Kidney epithelial cell (primary cell): ENCODE results near the gene SHE. TPM values are rescaled to one million over a fixed set of nuclear protein-coding genes. Genes with fewer than 3 reads are reported as not detected.
A peak's percentile ranks its signal among the peaks of the same experiment; 100 is the strongest.

Source experiments
- DNase-seq: peaks from one replicate; pipeline ENCODE4 v3.0.0-alpha.2; 2010; ENCODE audit warnings: low read depth
- H3K27me3 ChIP-seq: 2 replicates; pipeline ENCODE4 v1.6.0; 2011; ENCODE audit warnings: low read length; ENCODE audit not compliant: control insufficient read depth, insufficient read depth
- H3K36me3 ChIP-seq: 2 replicates; pipeline ENCODE4 v1.5.1; 2011; ENCODE audit warnings: low read length; ENCODE audit not compliant: control insufficient read depth, insufficient read depth
- H3K4me3 ChIP-seq: 2 replicates; pipeline ENCODE4 v1.5.1; 2011; ENCODE audit warnings: low read depth, mild to moderate bottlenecking, control low read depth, low read length
- CTCF ChIP-seq: IDR thresholded peaks from 2 replicates; pipeline ENCODE4 v1.5.1; 2011; ENCODE audit warnings: mild to moderate bottlenecking, moderate library complexity, low read length, control low read depth, inconsistent platforms; ENCODE audit not compliant: insufficient read depth, poor library complexity, severe bottlenecking
- total RNA-seq: library from RNA; depleted of rRNA; stranded (reverse); fragments of >200 nt; gene quantifications from 2 replicates; pipeline ENCODE4 v1.2.3, GENCODE V29; 2015

SHE gene
- total RNA-seq, 1 donor from 2014 or later = under 0.01 TPM

DNA sequence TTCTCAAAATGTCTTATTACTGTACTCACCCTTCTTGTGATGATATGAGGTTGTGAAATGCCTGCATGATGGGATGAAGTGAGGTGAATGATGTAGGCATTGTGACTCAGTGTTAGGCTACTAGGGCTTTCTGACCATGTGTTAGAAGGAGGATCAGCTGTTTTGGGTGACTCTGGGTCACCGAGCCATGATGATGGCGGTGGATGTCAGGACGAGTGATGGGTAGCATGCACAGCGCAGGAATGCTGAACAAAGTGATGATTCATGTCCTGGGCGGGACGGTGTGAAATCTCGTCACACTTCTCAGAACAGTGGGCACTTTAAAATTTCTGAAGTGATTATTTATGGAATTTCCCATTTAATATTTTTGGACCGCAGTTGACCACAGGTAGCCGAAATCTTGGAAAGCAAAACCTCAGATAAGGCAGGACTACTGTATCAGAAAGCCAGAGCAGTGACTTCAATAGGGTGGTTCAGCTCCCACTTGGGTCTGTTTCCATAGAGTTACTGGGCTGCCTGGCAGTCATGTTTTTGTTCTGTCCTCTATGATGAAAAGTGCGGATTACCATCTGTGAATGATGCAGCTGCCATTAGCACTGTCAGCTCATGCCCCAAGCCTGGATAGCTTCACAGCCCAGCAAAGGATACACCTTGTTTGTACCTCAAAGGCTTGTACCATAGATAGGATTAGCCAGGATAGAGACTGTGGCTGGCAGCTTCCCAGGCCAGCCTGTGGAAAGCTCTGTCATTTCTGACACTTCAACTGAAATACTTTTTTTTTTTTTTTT, 70.4 kb downstream of the SHE start:
- TF ChIP-seq CTCF = no peak
- no peaks in the 10 kb centered on the region for H3K36me3 ChIP-seq
- peak; percentile 95 for DNase-seq

GRCh38 chr1:154430903-154431302, 71.3 kb downstream of the SHE start:
- no peak for DNase-seq
- TF ChIP-seq CTCF = no peak
- Histone ChIP-seq H3K36me3 (no peaks in the 10 kb centered on the region), H3K4me3 (no peak overlapping the region), H3K27me3 (no peaks in the 10 kb centered on the region)

More for the DNA sequence above, 70.4 kb downstream of the SHE start:
- no peak overlapping the region for H3K4me3 ChIP-seq
- no peaks in the 10 kb centered on the region for H3K27me3 ChIP-seq

DNA sequence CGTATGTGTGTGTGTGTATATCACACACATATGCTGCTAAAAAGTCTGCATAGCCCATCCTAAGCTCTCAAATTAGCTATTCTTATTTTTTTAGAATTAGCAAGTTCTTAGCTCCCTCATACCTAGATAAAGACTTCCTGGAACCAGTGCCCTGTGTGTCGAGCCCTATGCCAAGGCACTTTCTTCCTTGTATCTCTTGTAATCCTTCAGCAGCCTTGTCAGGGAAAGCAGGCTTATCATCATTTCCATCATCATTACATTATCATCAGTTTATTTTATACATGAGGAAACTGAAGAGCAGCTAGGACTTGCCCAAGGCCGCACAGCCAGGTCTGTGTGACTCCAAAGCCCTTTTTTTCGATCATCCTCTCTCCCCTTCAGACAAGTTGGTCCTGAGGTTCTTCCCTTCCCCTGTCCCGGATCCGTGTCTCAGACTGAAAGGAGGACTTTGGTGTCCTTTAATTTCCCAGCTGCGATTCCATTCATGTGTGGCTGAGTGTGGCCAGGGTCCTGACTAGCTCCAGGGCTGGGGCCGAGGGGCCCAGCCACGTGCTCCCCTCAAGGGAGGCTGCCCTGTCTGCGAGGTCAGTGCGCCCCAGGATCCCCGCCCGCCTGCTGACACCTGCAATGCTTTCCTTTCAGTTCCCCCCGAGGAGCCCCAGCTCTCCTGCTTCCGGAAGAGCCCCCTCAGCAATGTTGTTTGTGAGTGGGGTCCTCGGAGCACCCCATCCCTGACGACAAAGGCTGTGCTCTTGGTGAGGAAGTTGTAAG, 72.2 kb downstream of the SHE start:
- DNase-seq = no peak
- TF ChIP-seq CTCF = no peak
- Histone ChIP-seq H3K4me3 (no peak overlapping the region), H3K36me3 (no peaks in the 10 kb centered on the region), H3K27me3 (no peaks in the 10 kb centered on the region)

Other genes starting within 250 kb of the SHE start
- gene HAX1, start 229.8 kb downstream of the SHE start, total RNA-seq = 106 and 117 TPM in 2 replicates
- gene AQP10, start 181.3 kb downstream of the SHE start, total RNA-seq = not detected in 2 replicates
- 30.9 and 45.2 TPM in 2 replicates for gene ATP8B2, start 176.9 kb downstream of the SHE start, total RNA-seq
- gene IL6R, start 97.1 kb downstream of the SHE start, total RNA-seq = 9.6 and 11.7 TPM in 2 replicates
- not detected in 2 replicates for gene TDRD10, start 193 bp downstream of the SHE start, total RNA-seq
- gene UBE2Q1, start 56.2 kb upstream of the SHE start, total RNA-seq = 42.7 and 46.5 TPM in 2 replicates
- gene CHRNB2, start 65.4 kb upstream of the SHE start, total RNA-seq = 2.5 and 3.1 TPM in 2 replicates
- 121 and 149 TPM in 2 replicates for gene ADAR, start 105.8 kb upstream of the SHE start, total RNA-seq